MM.1S (cell line): ENCODE measurements around the gene ANKS1B.

Experiments used
- DNase-seq: peaks from one replicate; pipeline ENCODE4 v3.0.0-alpha.2; 2015
- H2AFZ ChIP-seq: fragments of 300-600 bp; sonication (generic); 2 replicates; pipeline ENCODE4 v1.6.0; 2016; ENCODE audit warnings: antibody characterized with exemption, low read length
- H3F3A ChIP-seq: fragments of 300-600 bp; sonication (generic); 2 replicates; pipeline ENCODE4 v1.6.1; 2016; ENCODE audit warnings: mild to moderate bottlenecking, antibody characterized with exemption, low read length, moderate library complexity, mixed read lengths; ENCODE audit not compliant: insufficient read depth
- H3K27ac ChIP-seq: fragments of 300-600 bp; sonication (generic); 2 replicates; pipeline ENCODE4 v1.5.1; 2016; ENCODE audit warnings: mild to moderate bottlenecking, low read length
- H3K27me3 ChIP-seq: fragments of 300-600 bp; sonication (generic); replicated peaks from 2 replicates; pipeline ENCODE4 v1.6.0; 2016; ENCODE audit warnings: low read length; ENCODE audit not compliant: insufficient read depth
- H3K36me3 ChIP-seq: fragments of 300-600 bp; sonication (generic); replicated peaks from 2 replicates; pipeline ENCODE4 v1.6.1; 2016; ENCODE audit warnings: mild to moderate bottlenecking, low read length, mixed read lengths; ENCODE audit not compliant: insufficient read depth
- H3K4me1 ChIP-seq: fragments of 300-600 bp; sonication (generic); 2 replicates; pipeline ENCODE4 v1.6.1; 2016; ENCODE audit warnings: low read length, mixed read lengths
- H3K4me2 ChIP-seq: fragments of 300-600 bp; sonication (generic); 2 replicates; pipeline ENCODE4 v1.6.0; 2016; ENCODE audit warnings: low read depth, low read length
- H3K4me3 ChIP-seq: fragments of 300-600 bp; sonication (generic); 2 replicates; pipeline ENCODE4 v1.5.1; 2016; ENCODE audit warnings: low read length, mixed read lengths
- H3K79me2 ChIP-seq: fragments of 300-600 bp; sonication (generic); 2 replicates; pipeline ENCODE4 v1.6.1; 2016; ENCODE audit warnings: mixed run types, low read length, mixed read lengths
- H3K9ac ChIP-seq: fragments of 300-600 bp; sonication (generic); 2 replicates; pipeline ENCODE4 v1.6.1; 2016; ENCODE audit warnings: low read length, mixed read lengths
- H3K9me2 ChIP-seq: fragments of 300-600 bp; sonication (generic); replicated peaks from 2 replicates; pipeline ENCODE4 v1.6.1; 2016; ENCODE audit warnings: mild to moderate bottlenecking, low read length, mixed read lengths; ENCODE audit not compliant: insufficient read depth
- H3K9me3 ChIP-seq: fragments of 300-600 bp; sonication (generic); replicated peaks from 2 replicates; pipeline ENCODE4 v1.6.1; 2016; ENCODE audit warnings: mild to moderate bottlenecking, low read length, mixed read lengths; ENCODE audit not compliant: insufficient read depth
- H4K20me1 ChIP-seq: fragments of 300-600 bp; sonication (generic); 2 replicates; pipeline ENCODE4 v1.6.1; 2016; ENCODE audit warnings: mild to moderate bottlenecking, low read length, moderate library complexity, mixed read lengths; ENCODE audit not compliant: insufficient read depth
- CTCF ChIP-seq: fragments of 300-600 bp; sonication (generic); IDR thresholded peaks from 2 replicates; pipeline ENCODE4 v1.5.1; 2016; ENCODE audit warnings: antibody characterized with exemption, low read length, mixed read lengths
- EZH2 ChIP-seq: fragments of 300-600 bp; sonication (generic); optimal IDR thresholded peaks from 2 replicates; pipeline ENCODE3; 2017; ENCODE audit warnings: low read depth, mild to moderate bottlenecking, antibody characterized with exemption, low read length, mixed read lengths
- EZH2phosphoT487 ChIP-seq: fragments of 300-600 bp; sonication (generic); IDR thresholded peaks from 2 replicates; pipeline ENCODE4 v1.6.1; 2018; ENCODE audit warnings: antibody characterized with exemption, low read length

ANKS1B gene

GRCh38 chr12:99042226-99042625 is 942.5 kb downstream of the ANKS1B start:
- H3K27ac ChIP-seq, result no peak overlapping the region

GRCh38 chr12:99039367-99040120 is 945.2 kb downstream of the ANKS1B start:
- H3K9me3 ChIP-seq, result no peaks in the 10 kb centered on the region
- no peak for DNase-seq
- H3K4me1 ChIP-seq, result no peaks in the 10 kb centered on the region
- no peak overlapping the region for H3K4me3 ChIP-seq
- H3K27me3 ChIP-seq, result no peaks in the 10 kb centered on the region
- no peak overlapping the region for H3K27ac ChIP-seq
- TF ChIP-seq CTCF (no peak), EZH2phosphoT487 (no peak), EZH2 (no peak)
- no peaks in the 10 kb centered on the region for H3K9me2 ChIP-seq
- no peaks in the 10 kb centered on the region for H4K20me1 ChIP-seq
- H3F3A ChIP-seq, result no peaks in the 10 kb centered on the region
- H3K9ac ChIP-seq, result no peak overlapping the region
- H2AFZ ChIP-seq, result no peak overlapping the region
- H3K36me3 ChIP-seq, result no peaks in the 10 kb centered on the region
- no peak overlapping the region for H3K4me2 ChIP-seq
- no peaks in the 10 kb centered on the region for H3K79me2 ChIP-seq

More at GRCh38 chr12:99042226-99042625, 942.5 kb downstream of the ANKS1B start:
- H3K79me2 ChIP-seq, result no peaks in the 10 kb centered on the region
- no peak overlapping the region for H3K4me3 ChIP-seq
- no peaks in the 10 kb centered on the region for H4K20me1 ChIP-seq
- H3K4me2 ChIP-seq, result no peak overlapping the region
- no peak for TF ChIP-seq EZH2phosphoT487
- no peak for TF ChIP-seq EZH2
- no peak for TF ChIP-seq CTCF
- DNase-seq, result no peak
- no peaks in the 10 kb centered on the region for H3K9me2 ChIP-seq
- no peaks in the 10 kb centered on the region for H3K36me3 ChIP-seq
- H3K4me1 ChIP-seq, result no peaks in the 10 kb centered on the region
- H2AFZ ChIP-seq, result no peak overlapping the region
- no peaks in the 10 kb centered on the region for H3K9me3 ChIP-seq
- no peak overlapping the region for H3K9ac ChIP-seq
- H3F3A ChIP-seq, result no peaks in the 10 kb centered on the region
- H3K27me3 ChIP-seq, result no peaks in the 10 kb centered on the region

- Histone ChIP-seq H3K9me2 (no peaks in the 10 kb centered on the region), H3K4me2 (no peak overlapping the region), H3K9me3 (no peaks in the 10 kb centered on the region), H3K27ac (no peak overlapping the region), H3K79me2 (no peaks in the 10 kb centered on the region), H3F3A (no peaks in the 10 kb centered on the region), H3K9ac (no peak overlapping the region), H3K36me3 (no peaks in the 10 kb centered on the region), H4K20me1 (no peaks in the 10 kb centered on the region), H2AFZ (no peak overlapping the region), H3K27me3 (no peaks in the 10 kb centered on the region), H3K4me1 (no peaks in the 10 kb centered on the region), H3K4me3 (no peak overlapping the region)
- TF ChIP-seq CTCF (no peak), EZH2 (no peak), EZH2phosphoT487 (no peak)
- no peak for DNase-seq
Observed at GRCh38 chr12:99036566-99036965, 948.2 kb downstream of the ANKS1B start.
